SU-DHL-6 (cell line): ENCODE data around the gene MLC1.

Experiments used
- CTCF ChIP-seq: fragments of 200-600 bp; sonication (generic); IDR thresholded peaks from one replicate; pipeline ENCODE4 v1.5.1; 2017; ENCODE audit warnings: antibody characterized with exemption, mild to moderate bottlenecking, low read length, moderate library complexity; ENCODE audit not compliant: insufficient read depth, poor library complexity, severe bottlenecking
- EZH2phosphoT487 ChIP-seq: fragments of 200-600 bp; sonication (generic), shearing (Covaris generic); conservative IDR thresholded peaks from 2 replicates; pipeline ENCODE4 v1.6.1; 2018; ENCODE audit warnings: mild to moderate bottlenecking, antibody characterized with exemption, low read length, moderate library complexity, mixed read lengths

- TF ChIP-seq CTCF = no peak
- no peak for TF ChIP-seq EZH2phosphoT487
These were observed at the start of gene MLC1 for GRCh38 chr22:50085211-50085972.
